ENCODE measurements around the gene KCTD20. TPM values are rescaled to one million over a fixed set of nuclear protein-coding genes. Genes with fewer than 3 reads are reported as not detected.
"Not testable (repeated sequence)": the region's sequence is repeated elsewhere in the genome, so short reads cannot be mapped to it uniquely, and the experiment has no call there.

KCTD20 gene
- total and polyA plus RNA-seq, 2 experiments from 2014 or later = 27.4 to 56.3 TPM

DNA sequence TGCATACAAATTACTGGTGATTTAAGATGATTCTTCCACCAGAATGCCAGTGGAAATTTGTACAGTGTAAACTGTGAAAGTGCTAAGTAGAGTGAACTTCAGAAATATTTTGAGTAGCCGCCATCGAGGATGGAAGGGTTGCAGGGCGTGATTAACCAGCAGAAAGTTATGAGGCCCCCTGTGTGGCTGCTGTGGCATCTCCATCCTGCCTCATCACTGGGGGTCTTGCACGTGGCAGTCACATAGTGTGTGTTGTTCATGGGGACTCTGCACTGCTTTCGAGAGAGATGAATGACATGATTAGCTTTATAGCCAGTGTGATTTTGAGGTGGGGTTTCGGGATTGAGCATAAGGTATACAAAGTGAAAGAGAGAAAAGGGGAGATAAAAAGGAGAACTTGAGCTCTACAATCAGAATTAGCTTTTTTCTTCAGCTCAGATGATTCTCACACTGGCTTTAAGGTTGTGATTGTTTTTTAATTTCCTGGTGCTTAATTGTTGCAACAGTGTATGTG is 26.4 kb downstream of the KCTD20 start:
- H4K20me1 ChIP-seq (ENCODE audit: insufficient read depth, poor library complexity, severe bottlenecking) = peaks cover 23% of the 10 kb centered on the region
- no peak overlapping the region for H3K4me2 ChIP-seq
- no peak overlapping the region for H3K4me3 ChIP-seq
- H3K36me3 ChIP-seq (replicated peaks; ENCODE audit: insufficient read depth, low read depth) = no peaks in the 10 kb centered on the region
- H3K9me3 ChIP-seq (ENCODE audit: low read depth) = no peaks in the 10 kb centered on the region
- H2AFZ ChIP-seq = no peak overlapping the region
- no peaks in the 10 kb centered on the region for H3K9me2 ChIP-seq (replicated peaks; ENCODE audit: insufficient read depth)
- peaks cover 77% of the 10 kb centered on the region for H3K79me2 ChIP-seq
- no peak for DNase-seq (ENCODE audit: low spot score)
- no peaks in the 10 kb centered on the region for H3K4me1 ChIP-seq (ENCODE audit: insufficient read depth)
- H3K27ac ChIP-seq = no peak overlapping the region
- 78% methylated on average over 6 of the region's 6 CpGs for WGBS (ENCODE audit: low lambda C conversion rate, missing lambda C conversion rate)
- H3K27me3 ChIP-seq = no peaks in the 10 kb centered on the region
- TF ChIP-seq CTCF (IDR thresholded peaks at IDR 0.05; ENCODE audit: poor library complexity) (no peak), EZH2phosphoT487 (IDR thresholded peaks at IDR 0.05; ENCODE audit: low read depth, severe bottlenecking, unreplicated experiment) (no peak), EZH2 (IDR thresholded peaks at IDR 0.05; ENCODE audit: borderline replicate concordance) (no peak)

GRCh38 chr6:36469946-36470345 is 27.1 kb downstream of the KCTD20 start:
- no peaks in the 10 kb centered on the region for H3K9me2 ChIP-seq (replicated peaks; ENCODE audit: insufficient read depth)
- H3K4me1 ChIP-seq (ENCODE audit: insufficient read depth) = no peaks in the 10 kb centered on the region
- DNase-seq (ENCODE audit: low spot score) = no peak
- no peak overlapping the region for H2AFZ ChIP-seq
- H3K9me3 ChIP-seq (ENCODE audit: low read depth) = no peaks in the 10 kb centered on the region
- peaks cover 23% of the 10 kb centered on the region for H4K20me1 ChIP-seq (ENCODE audit: insufficient read depth, poor library complexity, severe bottlenecking)
- H3K4me2 ChIP-seq = no peak overlapping the region
- no peak overlapping the region for H3K27ac ChIP-seq
- no peak for TF ChIP-seq CTCF (IDR thresholded peaks at IDR 0.05; ENCODE audit: poor library complexity)
- 91% methylated on average over 3 of the region's 3 CpGs for WGBS (ENCODE audit: low lambda C conversion rate, missing lambda C conversion rate)
- H3K79me2 ChIP-seq = peaks cover 73% of the 10 kb centered on the region
- H3K36me3 ChIP-seq (replicated peaks; ENCODE audit: insufficient read depth, low read depth) = no peaks in the 10 kb centered on the region
- H3K27me3 ChIP-seq = no peaks in the 10 kb centered on the region
- no peak overlapping the region for H3K4me3 ChIP-seq

- TF ChIP-seq CTCF (IDR thresholded peaks at IDR 0.05; ENCODE audit: poor library complexity) (no peak), EZH2 (IDR thresholded peaks at IDR 0.05; ENCODE audit: borderline replicate concordance) (no peak), EZH2phosphoT487 (IDR thresholded peaks at IDR 0.05; ENCODE audit: low read depth, severe bottlenecking, unreplicated experiment) (no peak)
- Histone ChIP-seq H3K27ac (no peak overlapping the region), H3K4me3 (no peak overlapping the region), H3K36me3 (replicated peaks; ENCODE audit: insufficient read depth, low read depth) (no peaks in the 10 kb centered on the region), H3K9me3 (ENCODE audit: low read depth) (no peaks in the 10 kb centered on the region), H3K4me2 (no peak overlapping the region), H4K20me1 (ENCODE audit: insufficient read depth, poor library complexity, severe bottlenecking) (no peaks in the 10 kb centered on the region), H2AFZ (no peak overlapping the region), H3K9me2 (replicated peaks; ENCODE audit: insufficient read depth) (no peaks in the 10 kb centered on the region), H3K4me1 (ENCODE audit: insufficient read depth) (no peaks in the 10 kb centered on the region), H3K79me2 (peaks cover 8% of the 10 kb centered on the region), H3K27me3 (no peaks in the 10 kb centered on the region)
- WGBS (ENCODE audit: low lambda C conversion rate, missing lambda C conversion rate) = 100% methylated on average over 1 of the region's 2 CpGs
- no peak for DNase-seq (ENCODE audit: low spot score)
These were observed 35.3 kb downstream of the KCTD20 start for GRCh38 chr6:36478051-36478526.

DNA sequence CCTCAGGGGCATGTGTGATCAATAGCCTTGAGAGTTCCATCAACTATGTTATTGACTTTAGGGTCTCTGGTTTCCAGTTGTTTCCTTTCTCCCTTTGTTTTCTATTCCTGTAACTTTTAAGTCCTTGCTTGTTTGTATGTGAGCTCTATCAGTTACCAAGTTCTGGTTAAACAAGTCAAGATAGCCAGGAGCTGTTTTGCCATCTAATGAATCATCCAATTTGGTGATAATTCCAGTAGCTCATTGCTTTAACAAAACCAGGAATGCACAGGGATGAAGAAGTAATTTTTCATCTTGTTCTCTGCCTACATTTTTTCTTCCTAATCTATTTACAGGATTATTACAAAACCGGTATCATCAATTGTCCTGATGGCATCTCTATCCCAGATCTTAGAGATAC is 36.5 kb downstream of the KCTD20 start:
- no peaks in the 10 kb centered on the region for H4K20me1 ChIP-seq (ENCODE audit: insufficient read depth, poor library complexity, severe bottlenecking)
- H3K27me3 ChIP-seq = no peaks in the 10 kb centered on the region
- peaks cover 8% of the 10 kb centered on the region for H3K79me2 ChIP-seq
- no peaks in the 10 kb centered on the region for H3K4me1 ChIP-seq (ENCODE audit: insufficient read depth)
- no peaks in the 10 kb centered on the region for H3K9me2 ChIP-seq (replicated peaks; ENCODE audit: insufficient read depth)
- 70% methylated on average over 1 of the region's 1 CpG for WGBS (ENCODE audit: low lambda C conversion rate, missing lambda C conversion rate)
- no peak for DNase-seq (ENCODE audit: low spot score)
- H3K4me3 ChIP-seq = no peak overlapping the region
- TF ChIP-seq EZH2 (IDR thresholded peaks at IDR 0.05; ENCODE audit: borderline replicate concordance) (no peak), CTCF (IDR thresholded peaks at IDR 0.05; ENCODE audit: poor library complexity) (no peak), EZH2phosphoT487 (IDR thresholded peaks at IDR 0.05; ENCODE audit: low read depth, severe bottlenecking, unreplicated experiment) (no peak)
- H3K36me3 ChIP-seq (replicated peaks; ENCODE audit: insufficient read depth, low read depth) = no peaks in the 10 kb centered on the region
- H2AFZ ChIP-seq = no peak overlapping the region
- H3K4me2 ChIP-seq = no peak overlapping the region
- H3K27ac ChIP-seq = no peak overlapping the region
- no peaks in the 10 kb centered on the region for H3K9me3 ChIP-seq (ENCODE audit: low read depth)

GRCh38 chr6:36483326-36483725 is 40.5 kb downstream of the KCTD20 start:
- 99% methylated on average over 5 of the region's 5 CpGs for WGBS (ENCODE audit: low lambda C conversion rate, missing lambda C conversion rate)
- not testable (repeated sequence) for H3K4me2 ChIP-seq; H3K4me3 ChIP-seq; H3K9me2 ChIP-seq (replicated peaks; ENCODE audit: insufficient read depth); H3K27me3 ChIP-seq; H3K79me2 ChIP-seq; H2AFZ ChIP-seq; H4K20me1 ChIP-seq (ENCODE audit: insufficient read depth, poor library complexity, severe bottlenecking); H3K36me3 ChIP-seq (replicated peaks; ENCODE audit: insufficient read depth, low read depth); H3K27ac ChIP-seq; H3K9me3 ChIP-seq (ENCODE audit: low read depth); H3K4me1 ChIP-seq (ENCODE audit: insufficient read depth); DNase-seq (ENCODE audit: low spot score)
